Muscle layer of duodenum (tissue), 2 donors: ENCODE results near the gene UVSSA.
"Not testable (repeated sequence)": the region's sequence is repeated elsewhere in the genome, so short reads cannot be mapped to it uniquely, and the experiment has no call there.

Experiments
- H3K27ac ChIP-seq: one replicate; pipeline ENCODE4 v1.7.0; 2013; ENCODE audit warnings: mild to moderate bottlenecking, low read length
- H3K27me3 ChIP-seq: one replicate; pipeline ENCODE4 v1.7.0; 2013; ENCODE audit warnings: low read depth, mild to moderate bottlenecking, control low read depth, low read length
- H3K36me3 ChIP-seq, 2 donors: one replicate each; pipeline ENCODE4 v1.7.0; 2013; ENCODE audit warnings: low read length in 2 of 2, control low read depth in 1 of 2, mild to moderate bottlenecking in 1 of 2; ENCODE audit not compliant: insufficient read depth in 2 of 2, control insufficient read depth in 1 of 2
- H3K4me1 ChIP-seq, 2 donors: one replicate each; pipeline ENCODE4 v1.7.0; 2013; ENCODE audit warnings: low read length in 2 of 2, mild to moderate bottlenecking in 2 of 2, control low read depth in 1 of 2, moderate library complexity in 1 of 2; ENCODE audit not compliant: insufficient read depth in 2 of 2, control insufficient read depth in 1 of 2
- H3K4me3 ChIP-seq, 2 donors: one replicate each; pipeline ENCODE4 v1.7.0; 2013; ENCODE audit warnings: low read length in 2 of 2, low read depth in 1 of 2, mild to moderate bottlenecking in 1 of 2
- H3K9me3 ChIP-seq, 2 donors: one replicate each; pipeline ENCODE4 v1.7.0; 2013; ENCODE audit warnings: low read length in 2 of 2, control low read depth in 1 of 2, mild to moderate bottlenecking in 1 of 2; ENCODE audit not compliant: control insufficient read depth in 1 of 2
- donor health status: healthy.

The UVSSA gene

DNA sequence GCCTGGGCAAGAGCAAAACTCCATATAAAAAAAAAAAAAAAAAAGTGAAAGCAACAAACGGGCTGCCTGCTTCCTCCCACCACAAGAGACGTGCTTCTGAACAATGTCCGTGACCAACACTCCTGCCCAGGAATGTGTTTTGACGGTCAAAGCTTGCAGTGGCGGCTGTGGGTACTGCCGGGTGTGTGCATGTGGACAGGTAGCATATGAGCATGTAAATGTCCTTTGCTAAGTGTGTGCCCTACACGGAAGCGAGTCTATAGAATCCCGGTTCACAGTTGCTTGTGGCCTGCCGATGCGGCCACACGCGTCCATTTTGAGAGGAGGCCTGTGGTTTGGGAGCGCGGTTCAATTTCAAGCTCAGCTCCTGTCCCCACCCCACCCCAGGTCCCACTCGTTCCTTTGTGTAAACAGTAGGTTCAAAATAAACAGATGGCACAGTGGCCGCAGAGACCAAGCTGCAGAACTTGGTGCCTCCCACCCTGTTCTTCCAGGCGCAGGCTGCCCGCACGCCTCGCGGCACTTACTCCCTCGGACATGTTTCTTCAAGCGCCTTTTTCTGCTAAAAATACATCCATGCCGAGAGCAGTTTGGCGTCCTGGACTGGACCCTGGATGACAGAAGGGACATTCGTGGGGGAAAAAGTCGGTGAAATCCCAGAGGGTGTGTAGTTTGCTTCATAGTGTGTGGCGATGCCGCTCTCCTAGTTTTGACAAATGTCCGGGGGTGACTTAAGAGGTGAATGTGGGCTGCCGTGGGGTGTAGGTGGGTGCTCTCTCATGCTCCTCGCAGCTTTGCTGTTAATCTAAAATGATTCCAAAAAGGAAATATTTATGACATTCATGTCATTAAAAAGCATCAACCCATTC is 70.7 kb downstream of the UVSSA start:
- peaks cover 10% of the 10 kb centered on the region for H3K27me3 ChIP-seq
- H3K36me3 ChIP-seq = no peaks in the 10 kb centered on the region
- no peak overlapping the region for H3K27ac ChIP-seq
- no peak overlapping the region for H3K4me3 ChIP-seq
- H3K4me1 ChIP-seq = peaks cover 0 to 4% of the 10 kb centered on the region in 2 donors
- no peaks in the 10 kb centered on the region for H3K9me3 ChIP-seq

DNA sequence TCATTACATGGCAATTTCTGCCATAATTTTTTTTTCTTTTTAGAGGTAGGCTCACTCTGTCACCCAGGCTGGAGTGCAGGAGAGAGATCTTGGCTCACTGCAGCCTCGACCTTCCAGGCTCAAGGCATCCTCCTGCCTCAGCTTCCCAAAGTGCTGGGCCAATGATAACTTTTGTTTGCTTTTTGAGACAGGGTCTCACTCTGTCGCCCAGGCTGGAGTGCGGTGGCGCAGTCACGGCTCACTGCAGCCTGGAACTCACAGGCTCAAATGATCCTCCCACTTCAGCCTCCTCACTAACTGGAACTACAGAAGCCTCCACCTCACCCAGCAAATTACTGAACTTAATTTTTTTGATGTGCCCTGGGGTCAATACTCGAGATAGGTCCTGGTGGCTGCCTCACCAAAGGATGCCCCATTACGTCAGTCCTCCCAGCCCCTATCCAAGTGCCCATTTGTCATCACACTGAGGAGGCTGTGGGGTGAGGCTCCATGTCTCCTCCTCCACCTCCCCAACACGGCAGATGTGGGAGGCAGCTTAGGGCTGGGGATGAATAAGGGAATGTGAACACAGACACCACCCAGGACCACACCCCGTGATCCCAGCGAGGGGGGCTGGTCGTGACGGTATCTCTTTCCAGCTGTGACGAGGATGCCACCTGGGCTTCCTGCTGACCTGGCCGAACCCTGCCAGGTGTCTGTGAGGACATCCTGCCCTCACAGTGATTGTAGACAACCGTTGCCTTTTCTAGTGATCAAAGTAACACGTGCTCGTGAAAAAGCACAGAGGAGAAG is 71.7 kb downstream of the UVSSA start:
- Histone ChIP-seq H3K27ac (no peak overlapping the region), H3K27me3 (peaks cover 1% of the 10 kb centered on the region)

DNA sequence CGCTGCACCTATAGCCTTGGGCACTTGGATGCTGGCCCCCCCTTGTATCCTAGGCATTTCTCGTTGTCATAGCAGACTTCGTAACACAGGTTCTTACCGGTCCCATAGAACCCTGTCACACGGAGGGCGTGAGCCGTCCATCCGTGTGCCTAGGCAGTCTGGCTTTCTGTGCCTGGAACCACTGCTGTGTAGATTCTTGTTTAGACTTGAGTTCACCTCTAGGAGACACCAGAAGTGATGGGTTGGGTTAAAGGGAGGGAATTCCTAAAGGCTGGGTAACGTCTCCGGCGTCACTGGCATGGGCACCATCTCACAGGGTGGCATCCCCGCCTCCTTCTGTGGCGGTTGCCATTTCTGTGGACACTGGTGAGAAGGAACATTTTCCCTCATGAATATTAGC is 72.7 kb downstream of the UVSSA start:
- Histone ChIP-seq H3K36me3 (no peaks in the 10 kb centered on the region), H3K4me3 (no peak overlapping the region), H3K4me1 (no peaks in the 10 kb centered on the region), H3K9me3 (no peaks in the 10 kb centered on the region), H3K27ac (no peak overlapping the region), H3K27me3 (no peaks in the 10 kb centered on the region)

More for the DNA sequence above, 71.7 kb downstream of the UVSSA start:
- Histone ChIP-seq H3K4me3 (no peak overlapping the region), H3K36me3 (no peaks in the 10 kb centered on the region), H3K4me1 (peaks cover 0 to 2% of the 10 kb centered on the region in 2 donors), H3K9me3 (no peaks in the 10 kb centered on the region)

DNA sequence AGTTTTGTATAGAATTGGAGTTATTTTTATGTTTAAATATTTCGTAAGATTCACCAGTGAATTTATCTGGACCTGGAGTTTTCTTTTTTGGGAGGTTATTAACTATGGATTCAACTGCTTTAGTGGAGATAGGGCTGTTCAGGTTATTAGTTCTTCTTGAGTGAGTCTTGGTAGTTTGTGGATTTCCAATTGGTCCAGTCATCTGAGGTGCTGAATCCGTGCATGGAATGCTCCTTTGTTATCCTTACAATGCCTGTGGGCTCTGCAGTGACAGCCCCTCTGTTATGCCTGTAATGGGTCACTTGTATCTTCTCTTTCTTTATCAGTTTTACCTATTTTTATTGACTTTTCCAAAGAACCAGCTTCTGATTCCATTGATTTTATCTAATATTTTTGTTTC is 74.6 kb downstream of the UVSSA start:
- H3K36me3 ChIP-seq = no peaks in the 10 kb centered on the region
- no peaks in the 10 kb centered on the region for H3K9me3 ChIP-seq
- H3K4me1 ChIP-seq = no peaks in the 10 kb centered on the region
- no peak overlapping the region for H3K4me3 ChIP-seq
- H3K27ac ChIP-seq = no peak overlapping the region
- no peaks in the 10 kb centered on the region for H3K27me3 ChIP-seq

DNA sequence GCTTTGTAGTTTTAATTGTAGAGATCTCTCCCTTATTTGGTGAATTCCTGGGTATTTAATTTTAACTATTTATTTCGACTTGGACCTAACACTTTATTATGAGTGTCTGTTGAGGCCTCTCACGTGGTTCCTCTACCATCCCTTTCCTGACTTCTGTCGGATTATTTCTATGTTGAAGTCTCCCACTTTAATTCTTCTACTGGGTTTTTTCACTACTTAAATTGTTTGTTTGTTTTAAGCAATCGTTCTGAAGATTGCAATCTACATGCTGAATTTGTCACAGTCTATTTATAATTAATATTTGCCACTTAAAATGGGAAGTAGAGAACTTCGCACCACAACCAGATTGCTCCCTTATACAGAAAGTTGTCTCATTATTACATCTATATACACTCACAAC is 80.0 kb downstream of the UVSSA start:
- Histone ChIP-seq H3K4me1 (no peaks in the 10 kb centered on the region), H3K36me3 (no peaks in the 10 kb centered on the region), H3K27me3 (no peaks in the 10 kb centered on the region), H3K9me3 (no peaks in the 10 kb centered on the region), H3K27ac (no peak overlapping the region), H3K4me3 (no peak overlapping the region)

DNA sequence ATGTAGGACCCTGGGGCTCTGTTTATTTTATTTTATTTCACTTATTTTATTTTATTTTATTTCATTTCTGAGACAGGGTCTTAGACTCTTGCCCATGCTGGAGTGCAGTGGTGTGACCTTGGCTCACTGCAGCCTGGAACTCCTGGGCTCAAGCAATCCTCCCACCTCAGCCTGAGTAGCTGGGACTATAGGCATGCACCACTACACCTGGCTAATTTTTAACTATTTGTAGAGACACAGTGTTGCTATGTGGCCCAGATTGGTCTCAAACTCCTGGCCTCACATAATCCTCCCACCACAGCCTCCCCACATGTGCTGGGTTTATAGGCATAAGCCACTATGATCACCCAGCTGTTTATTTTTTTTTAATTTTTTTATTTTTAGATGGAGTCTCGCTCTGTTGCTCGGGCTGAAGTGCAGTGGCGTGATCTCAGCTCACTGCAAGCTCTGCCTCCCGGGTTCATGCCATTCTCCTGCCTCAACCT is 96.7 kb downstream of the UVSSA start:
- not testable (repeated sequence) for H3K36me3 ChIP-seq, H3K9me3 ChIP-seq, H3K27ac ChIP-seq, H3K27me3 ChIP-seq, H3K4me1 ChIP-seq, H3K4me3 ChIP-seq
